CD1c-positive myeloid dendritic cell (primary cell): Measurements from ENCODE around the gene APOC1.
A peak's percentile ranks its signal among the peaks of the same experiment; 100 is the strongest.
"Not testable (repeated sequence)": the region's sequence is repeated elsewhere in the genome, so short reads cannot be mapped to it uniquely, and the experiment has no call there.

ENCODE experiments used
- DNase-seq: peaks from one replicate; pipeline ENCODE4 v3.0.0-alpha.2; 2016; ENCODE audit errors: extremely low spot score

The APOC1 gene

DNA sequence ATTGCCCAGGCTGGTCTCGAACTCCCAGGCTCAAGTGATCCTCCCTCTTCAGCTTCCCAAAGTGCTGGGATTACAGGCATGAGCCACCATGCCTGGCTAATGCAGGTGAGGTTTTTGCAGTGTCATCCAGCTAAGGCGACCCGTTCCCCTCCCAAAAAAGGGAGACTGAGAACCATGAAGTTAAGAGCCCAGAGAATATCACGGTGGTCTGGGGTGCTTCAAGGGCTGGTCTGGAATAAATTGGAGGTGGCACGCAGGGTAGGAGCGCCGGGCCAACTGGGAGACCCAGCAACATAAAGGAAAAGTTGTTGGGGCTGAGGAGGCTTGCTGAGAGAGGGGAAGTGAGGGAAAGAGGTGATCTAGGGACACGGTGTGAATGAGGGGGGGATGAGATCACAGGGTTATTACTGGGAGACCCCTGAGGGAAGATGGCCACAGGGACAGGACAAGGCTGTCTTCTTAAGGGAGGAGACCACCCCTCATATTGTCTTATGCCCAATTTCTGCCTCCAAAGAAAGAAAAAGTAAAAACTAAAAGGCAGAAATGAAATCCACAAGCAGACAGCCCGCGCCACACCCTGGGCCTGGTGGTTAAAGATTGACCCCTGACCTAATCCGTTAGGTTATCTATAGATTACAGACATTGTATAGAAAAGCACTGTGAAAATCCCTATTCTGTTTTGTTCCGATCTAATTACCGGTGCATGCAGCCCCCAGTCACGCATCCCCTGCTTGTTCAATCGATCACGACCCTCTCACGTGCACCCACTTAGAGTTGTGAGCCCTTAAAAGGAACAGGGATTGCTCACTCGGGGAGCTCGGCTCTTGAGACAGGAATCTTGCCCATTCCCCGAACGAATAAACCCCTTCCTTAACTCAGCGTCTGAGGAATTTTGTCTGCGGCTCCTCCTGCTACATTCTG is 636 bp upstream of the APOC1 start:
- not testable (repeated sequence) for DNase-seq

DNA sequence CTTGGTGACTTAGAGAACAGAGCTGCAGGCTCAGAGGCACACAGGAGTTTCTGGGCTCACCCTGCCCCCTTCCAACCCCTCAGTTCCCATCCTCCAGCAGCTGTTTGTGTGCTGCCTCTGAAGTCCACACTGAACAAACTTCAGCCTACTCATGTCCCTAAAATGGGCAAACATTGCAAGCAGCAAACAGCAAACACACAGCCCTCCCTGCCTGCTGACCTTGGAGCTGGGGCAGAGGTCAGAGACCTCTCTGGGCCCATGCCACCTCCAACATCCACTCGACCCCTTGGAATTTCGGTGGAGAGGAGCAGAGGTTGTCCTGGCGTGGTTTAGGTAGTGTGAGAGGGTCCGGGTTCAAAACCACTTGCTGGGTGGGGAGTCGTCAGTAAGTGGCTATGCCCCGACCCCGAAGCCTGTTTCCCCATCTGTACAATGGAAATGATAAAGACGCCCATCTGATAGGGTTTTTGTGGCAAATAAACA is 9.9 kb downstream of the APOC1 start:
- DNase-seq: no peak

GRCh38 chr19:44925114-44925891 is 10.9 kb downstream of the APOC1 start:
- DNase-seq: peak; percentile 64

DNA sequence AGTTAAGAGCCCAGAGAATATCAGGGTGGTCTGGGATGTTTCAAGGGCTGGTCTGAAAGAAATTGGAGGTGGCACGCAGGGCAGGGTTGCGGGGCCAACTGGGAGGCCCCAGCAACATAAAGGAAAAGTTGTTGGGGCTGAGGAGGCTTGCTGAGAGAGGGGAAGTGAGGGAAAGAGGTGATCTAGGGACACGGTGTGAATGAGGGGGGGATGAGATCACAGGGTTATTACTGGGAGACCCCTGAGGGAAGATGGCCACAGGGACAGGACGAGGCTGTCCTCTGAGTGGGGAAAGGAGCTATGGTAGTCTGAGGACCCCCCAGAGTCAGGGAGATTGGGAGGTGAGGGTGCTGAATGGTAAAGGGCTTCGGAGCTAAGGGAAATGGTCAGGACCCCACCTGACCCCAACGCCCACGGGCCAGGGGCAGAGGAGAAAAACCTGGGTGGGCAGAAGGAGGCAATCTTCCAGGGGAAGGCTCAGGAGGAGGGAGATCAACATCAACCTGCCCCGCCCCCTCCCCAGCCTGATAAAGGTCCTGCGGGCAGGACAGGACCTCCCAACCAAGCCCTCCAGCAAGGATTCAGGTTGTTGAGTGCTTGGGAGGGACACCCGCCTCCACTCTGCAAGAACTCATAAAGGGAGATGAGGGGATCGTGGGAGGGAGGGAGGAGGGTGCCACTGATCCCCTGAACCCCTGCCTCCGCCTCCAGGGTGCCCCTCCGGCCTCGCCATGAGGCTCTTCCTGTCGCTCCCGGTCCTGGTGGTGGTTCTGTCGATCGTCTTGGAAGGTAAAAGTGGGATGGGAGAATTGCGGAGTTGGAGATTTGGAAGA is 12.1 kb downstream of the APOC1 start:
- not testable (repeated sequence) for DNase-seq

GRCh38 chr19:44927746-44928145 is 13.3 kb downstream of the APOC1 start:
- no peak for DNase-seq

- DNase-seq: no peak
Measured at GRCh38 chr19:44930088-44930487, 15.7 kb downstream of the APOC1 start.

DNA sequence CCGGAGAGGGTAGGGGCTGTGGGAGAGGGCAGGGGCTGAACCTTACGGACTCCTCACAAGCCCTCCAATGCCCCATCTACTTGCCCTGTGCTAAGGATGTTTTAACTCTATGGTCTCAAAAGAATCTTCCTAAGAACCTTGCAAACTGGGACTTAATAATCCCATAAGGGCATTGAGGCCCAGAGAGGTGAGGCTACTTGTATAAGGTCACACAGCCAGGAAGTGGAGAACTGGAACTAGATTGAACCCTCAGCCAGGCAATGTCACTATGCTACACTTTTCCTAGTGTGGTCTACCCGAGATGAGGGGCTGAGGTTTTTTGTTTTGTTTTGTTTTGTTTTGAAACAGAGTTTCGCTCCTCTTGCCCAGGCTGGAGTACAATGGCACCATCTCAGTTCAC is 17.1 kb downstream of the APOC1 start:
- no peak for DNase-seq

- no peak for DNase-seq
Measured at GRCh38 chr19:44939668-44940067, 25.3 kb downstream of the APOC1 start.

GRCh38 chr19:44942067-44942571 is 27.7 kb downstream of the APOC1 start, which contains the start of gene APOC4:
Gene APOC4, plus strand, starts transcription at chr19:44942237. Its CDS starts 41 bp downstream, at chr19:44942278.
- DNase-seq: no peak

GRCh38 chr19:44943801-44944249 is 29.4 kb downstream of the APOC1 start:
- DNase-seq: peak; percentile 98

- peak; percentile 22 for DNase-seq
Measured at GRCh38 chr19:44947041-44947581, 32.7 kb downstream of the APOC1 start.

DNA sequence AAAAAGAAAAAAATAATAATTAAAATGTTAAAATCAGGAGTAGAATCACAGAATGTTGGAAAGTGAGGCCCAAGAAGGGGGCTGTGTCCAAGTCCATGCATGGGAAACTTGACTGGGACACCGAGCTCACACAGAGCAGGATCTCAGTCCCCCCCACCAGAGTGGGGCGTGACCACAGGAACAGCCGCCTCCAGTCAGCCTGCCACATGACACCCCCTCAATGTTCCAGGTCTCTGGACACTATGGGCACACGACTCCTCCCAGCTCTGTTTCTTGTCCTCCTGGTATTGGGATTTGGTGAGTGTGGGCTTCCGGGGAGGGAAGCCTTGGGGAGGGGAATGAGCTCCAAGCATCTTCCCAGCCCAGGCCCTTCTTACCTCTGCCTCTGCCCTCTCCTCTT is 33.8 kb downstream of the APOC1 start:
- no peak for DNase-seq

DNA sequence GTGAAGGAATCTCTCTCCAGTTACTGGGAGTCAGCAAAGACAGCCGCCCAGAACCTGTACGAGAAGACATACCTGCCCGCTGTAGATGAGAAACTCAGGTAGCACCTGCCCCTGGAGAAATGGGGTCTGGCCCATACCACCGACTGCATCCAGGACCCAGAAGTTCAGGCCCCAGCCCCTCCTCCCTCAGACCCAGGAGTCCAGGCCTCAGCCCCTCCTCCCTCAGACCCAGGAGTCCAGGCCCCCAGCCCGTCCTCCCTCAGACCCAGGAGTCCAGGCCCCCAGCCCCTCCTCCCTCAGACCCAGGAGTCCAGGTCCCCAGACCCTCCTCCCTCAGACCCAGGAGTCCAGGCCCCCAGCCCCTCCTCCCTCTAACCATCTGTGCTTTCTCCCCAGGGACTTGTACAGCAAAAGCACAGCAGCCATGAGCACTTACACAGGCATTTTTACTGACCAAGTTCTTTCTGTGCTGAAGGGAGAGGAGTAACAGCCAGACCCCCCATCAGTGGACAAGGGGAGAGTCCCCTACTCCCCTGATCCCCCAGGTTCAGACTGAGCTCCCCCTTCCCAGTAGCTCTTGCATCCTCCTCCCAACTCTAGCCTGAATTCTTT is 34.5 kb downstream of the APOC1 start:
- no peak for DNase-seq

DNA sequence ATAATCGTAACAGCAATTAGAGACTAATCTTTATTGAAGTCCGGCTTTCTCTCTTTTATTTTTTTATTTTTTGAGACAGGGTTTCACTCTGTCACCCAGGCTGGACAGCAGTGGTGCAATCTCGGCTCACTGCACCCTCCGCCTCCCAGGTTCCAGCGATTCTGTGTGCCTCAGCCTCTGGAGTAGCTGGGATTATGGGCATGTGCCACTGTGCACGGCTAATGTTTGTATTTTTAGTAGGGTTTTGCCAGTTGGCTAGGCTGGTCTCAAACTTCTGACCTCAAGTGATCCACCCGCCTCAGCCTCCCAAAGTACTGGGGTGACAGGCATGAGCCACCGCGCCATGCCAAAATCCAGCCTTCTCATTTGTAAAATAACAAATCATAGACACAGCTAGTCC is 35.1 kb downstream of the APOC1 start:
- DNase-seq: no peak

- peak; percentile 88 for DNase-seq
Measured at GRCh38 chr19:44951179-44952159, 37.1 kb downstream of the APOC1 start.

DNA sequence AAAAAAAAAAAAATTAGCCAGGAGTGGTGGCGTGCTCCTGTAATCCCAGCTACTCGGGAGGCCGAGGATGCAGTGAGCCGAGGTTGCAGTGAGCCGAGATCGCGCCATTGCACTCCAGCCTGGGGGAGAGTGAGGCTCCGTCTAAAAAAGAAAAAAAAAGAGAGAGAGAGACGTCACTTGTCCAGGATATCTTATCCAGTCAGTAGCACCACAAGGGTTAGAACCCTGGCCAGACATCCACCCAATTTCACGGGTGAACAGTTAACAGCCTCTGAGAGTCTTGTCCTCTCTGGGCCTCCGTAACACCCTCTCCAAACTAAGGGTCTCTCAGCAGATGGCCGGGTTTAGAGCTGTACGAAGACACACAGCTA is 39.9 kb downstream of the APOC1 start:
- no peak for DNase-seq

- DNase-seq: peak; percentile 98
Measured at GRCh38 chr19:44954649-44955504, 40.5 kb downstream of the APOC1 start, which contains the start of gene CLPTM1. Gene CLPTM1, plus strand, starts transcription at chr19:44955380. Its CDS starts 16 bp downstream, at chr19:44955396.
